Uterus (tissue), 4 donors: Measurements from ENCODE around the gene MBD1. TPM values are rescaled to one million over a fixed set of nuclear protein-coding genes. Genes with fewer than 3 reads are reported as not detected.
"Not testable (repeated sequence)": the region's sequence is repeated elsewhere in the genome, so short reads cannot be mapped to it uniquely, and the experiment has no call there.

ENCODE experiments used
- DNase-seq, 2 donors: peaks; one replicate each; pipeline ENCODE4 v3.0.0-alpha.2; 2019 to 2020
- H3K27ac ChIP-seq, 2 donors: fragments of 200-600 bp; sonication (generic); 1 replicate in 1 of 2; 2 replicates in 1 of 2; pipeline ENCODE4 v1.5.1; 2016 to 2018
- H3K27me3 ChIP-seq, 2 donors: fragments of 200-600 bp; sonication (generic); one replicate each; pipeline ENCODE4 v1.5.1; 2018 to 2019; ENCODE audit warnings: control low read depth in 1 of 2
- H3K36me3 ChIP-seq, 2 donors: fragments of 200-600 bp; sonication (generic); one replicate each; pipeline ENCODE4 v1.5.1; 2019; ENCODE audit warnings: control low read depth in 1 of 2
- H3K4me1 ChIP-seq, 2 donors: fragments of 200-600 bp; sonication (generic); one replicate each; pipeline ENCODE4 v1.5.1; 2018 to 2019; ENCODE audit warnings: control low read depth in 1 of 2
- H3K4me3 ChIP-seq, 2 donors: fragments of 200-600 bp; sonication (generic); 1 replicate in 1 of 2; 2 replicates in 1 of 2; pipeline ENCODE4 v1.5.1; 2018 to 2019; ENCODE audit warnings: mild to moderate bottlenecking in 1 of 2
- H3K9me3 ChIP-seq, 2 donors: fragments of 200-600 bp; sonication (generic); one replicate each; pipeline ENCODE4 v1.5.1; 2019; ENCODE audit warnings: control low read depth in 1 of 2
- CTCF ChIP-seq, 4 experiments: fragments of 200-600 bp in 2 of 4; fragments of 450-650 bp in 2 of 4; sonication (generic) in 2 of 4; IDR thresholded peaks; one replicate each; pipeline ENCODE4 v1.5.1; 2016 to 2019; ENCODE audit warnings: antibody characterized with exemption in 4 of 4, mild to moderate bottlenecking in 2 of 4, moderate library complexity in 1 of 4
- POLR2A ChIP-seq, 2 donors: fragments of 450-650 bp; IDR thresholded peaks; one replicate each; pipeline ENCODE4 v1.6.1; 2016; ENCODE audit warnings: antibody characterized with exemption in 2 of 2, mild to moderate bottlenecking in 1 of 2, moderate library complexity in 1 of 2
- intact Hi-C: fragments of 100-400 bp; cut with DNase I; formaldehyde crosslinking; loops from one replicate; pipeline ENCODE4 v1.15.1; 2023; ENCODE audit warnings: low total_unique reads
- total RNA-seq, 4 donors: library from RNA; depleted of rRNA in 3 of 4; stranded (reverse); fragments of >200 nt in 3 of 4; gene quantifications; one replicate each; pipeline versions ENCODE4 v1.1.0 to v1.2.4, GENCODE V29; 2014 to 2023
- donor health status: DM: yes; HTN: yes; CAD: no.

The MBD1 gene
- total RNA-seq, 4 donors from 2014 or later = 20.3 to 82.2 (median 52.7) TPM

GRCh38 chr18:50298443-50299284 lies 17.3 kb upstream of the MBD1 start:
- Histone ChIP-seq H3K4me1 (peaks cover 0 to 3% of the 10 kb centered on the region in 2 donors), H3K9me3 (no peaks in the 10 kb centered on the region), H3K27me3 (peaks cover 0 to 6% of the 10 kb centered on the region in 2 donors), H3K27ac (no peak overlapping the region), H3K36me3 (no peaks in the 10 kb centered on the region), H3K4me3 (peak overlapping the region; percentile 13 to 40)
- intact Hi-C loops = no loop called here
- TF ChIP-seq POLR2A (IDR thresholded peaks at IDR 0.05) (no peak), CTCF (IDR thresholded peaks at IDR 0.05) (no peak)
- DNase-seq = no peak

GRCh38 chr18:50297621-50298442 lies 16.5 kb upstream of the MBD1 start:
- Histone ChIP-seq H3K9me3 (no peaks in the 10 kb centered on the region), H3K4me1 (peaks cover 0 to 3% of the 10 kb centered on the region in 2 donors), H3K27me3 (peaks cover 0 to 6% of the 10 kb centered on the region in 2 donors), H3K4me3 (peak overlapping the region; percentile 13 to 40), H3K27ac (no peak overlapping the region), H3K36me3 (no peaks in the 10 kb centered on the region)
- intact Hi-C loops = no loop called here
- peak; percentile 56 to 57 for DNase-seq
- TF ChIP-seq CTCF (IDR thresholded peaks at IDR 0.05) (no peak), POLR2A (IDR thresholded peaks at IDR 0.05) (no peak)

GRCh38 chr18:50293039-50293438 lies 11.7 kb upstream of the MBD1 start:
- no peaks in the 10 kb centered on the region for H3K9me3 ChIP-seq
- H3K4me1 ChIP-seq = no peaks in the 10 kb centered on the region
- no peak overlapping the region for H3K4me3 ChIP-seq
- no peaks in the 10 kb centered on the region for H3K27me3 ChIP-seq
- no peaks in the 10 kb centered on the region for H3K36me3 ChIP-seq
- no peak overlapping the region for H3K27ac ChIP-seq
- no peak for DNase-seq
- intact Hi-C loops = no loop called here
- TF ChIP-seq POLR2A (IDR thresholded peaks at IDR 0.05) = no peak
- no peak for TF ChIP-seq CTCF (IDR thresholded peaks at IDR 0.05)

GRCh38 chr18:50289108-50289443 lies 7.8 kb upstream of the MBD1 start:
- Histone ChIP-seq H3K4me1 (no peaks in the 10 kb centered on the region), H3K9me3 (no peaks in the 10 kb centered on the region), H3K27me3 (no peaks in the 10 kb centered on the region), H3K36me3 (no peaks in the 10 kb centered on the region), H3K4me3 (no peak overlapping the region), H3K27ac (no peak overlapping the region)
- DNase-seq = no peak
- TF ChIP-seq CTCF (IDR thresholded peaks at IDR 0.05) (no peak), POLR2A (IDR thresholded peaks at IDR 0.05) (no peak)
- intact Hi-C loops = no loop called here

- Histone ChIP-seq H3K4me3 (peak overlapping the region; percentile 72 to 75), H3K27ac (peak overlapping the region; percentile 83 to 90)
- DNase-seq, H3K27me3 ChIP-seq, H3K36me3 ChIP-seq, intact Hi-C loops, H3K9me3 ChIP-seq, H3K4me1 ChIP-seq: not testable (repeated sequence)
Measured at GRCh38 chr18:50288348-50289107, 7.2 kb upstream of the MBD1 start.
